ENCODE results near the gene SLC12A8. TPM values are rescaled to one million over a fixed set of nuclear protein-coding genes. Genes with fewer than 3 reads are reported as not detected.
A peak's percentile ranks its signal among the peaks of the same experiment; 100 is the strongest.

The SLC12A8 gene
- total and polyA plus RNA-seq, 4 experiments from 2014 or later, result not detected

- CTCF ChIA-PET (ENCODE audit: partially characterized antibody), result no interaction called here
Measured at GRCh38 chr3:125146626-125147490, 65.7 kb downstream of the SLC12A8 start.

GRCh38 chr3:125145751-125146475 is 66.6 kb downstream of the SLC12A8 start:
- Mint-ChIP-seq H3K27me3 (no peaks in the 10 kb centered on the region), H3K9me3 (no peaks in the 10 kb centered on the region), H3K4me3 (no peak overlapping the region), H3K4me1 (peaks cover 10 to 26% (median 17%) of the 10 kb centered on the region in 4 donors), H3K27ac (no peak overlapping the region), H3K36me3 (no peaks in the 10 kb centered on the region)
- no peaks in the 10 kb centered on the region for H3K27me3 ChIP-seq (ENCODE audit: insufficient read depth, low read length)
- no peaks in the 10 kb centered on the region for H3K9me3 ChIP-seq (ENCODE audit: control insufficient read depth in 1 of 2, low read length in 2 of 2)
- CTCF ChIA-PET (ENCODE audit: partially characterized antibody), result interaction anchor here (1.2 kb wide), 1 partner anchor 150 kb away, joined by 3 read pairs; no protein-coding TSS in a partner anchor
- no peak for DNase-seq
- no peaks in the 10 kb centered on the region for H3K36me3 ChIP-seq (ENCODE audit: insufficient read depth, low read length)
- no peak overlapping the region for H3K4me3 ChIP-seq (ENCODE audit: low read length in 2 of 2)
- intact Hi-C loops (cut with micrococcal nuclease), result loop anchor here (10.0 kb wide), 2 partner anchors 229 to 381 kb away; partner anchors contain the start of gene ZNF148
- no peak overlapping the region for H3K27ac ChIP-seq (ENCODE audit: low read depth, low read length)
- peaks cover 15% of the 10 kb centered on the region for H3K4me1 ChIP-seq (ENCODE audit: insufficient read depth, low read length)
- POLR2A ChIA-PET (ENCODE audit: partially characterized antibody), result interaction anchor here (1.0 kb wide), 1 partner anchor 151 kb away, joined by 4 read pairs; no protein-coding TSS in a partner anchor

More at GRCh38 chr3:125146626-125147490, 65.7 kb downstream of the SLC12A8 start:
- H3K36me3 Mint-ChIP-seq, result no peaks in the 10 kb centered on the region
- H3K27ac ChIP-seq (ENCODE audit: low read depth, low read length), result no peak overlapping the region
- POLR2A ChIA-PET (ENCODE audit: partially characterized antibody), result no interaction called here
- H3K4me3 Mint-ChIP-seq, result no peak overlapping the region
- no peaks in the 10 kb centered on the region for H3K27me3 ChIP-seq (ENCODE audit: insufficient read depth, low read length)
- no peaks in the 10 kb centered on the region for H3K36me3 ChIP-seq (ENCODE audit: insufficient read depth, low read length)
- H3K4me3 ChIP-seq (ENCODE audit: low read length in 2 of 2), result no peak overlapping the region
- intact Hi-C loops (cut with micrococcal nuclease), result loop anchor here (10.0 kb wide), 2 partner anchors 228 to 382 kb away; partner anchors contain the start of gene ZNF148
- H3K4me1 Mint-ChIP-seq, result peaks cover 10 to 16% (median 12%) of the 10 kb centered on the region in 4 donors
- peaks cover 10% of the 10 kb centered on the region for H3K4me1 ChIP-seq (ENCODE audit: insufficient read depth, low read length)
- no peak for DNase-seq
- H3K9me3 Mint-ChIP-seq, result no peaks in the 10 kb centered on the region
- H3K9me3 ChIP-seq (ENCODE audit: control insufficient read depth in 1 of 2, low read length in 2 of 2), result no peaks in the 10 kb centered on the region
- H3K27me3 Mint-ChIP-seq, result no peaks in the 10 kb centered on the region
- peak overlapping the region in 1 of 7 donors; percentile 25 for H3K27ac Mint-ChIP-seq

GRCh38 chr3:125144653-125145314 is 67.8 kb downstream of the SLC12A8 start:
- Histone ChIP-seq H3K4me3 (ENCODE audit: low read length in 2 of 2) (no peak overlapping the region), H3K9me3 (ENCODE audit: control insufficient read depth in 1 of 2, low read length in 2 of 2) (no peaks in the 10 kb centered on the region), H3K4me1 (ENCODE audit: insufficient read depth, low read length) (peaks cover 18% of the 10 kb centered on the region), H3K27me3 (ENCODE audit: insufficient read depth, low read length) (no peaks in the 10 kb centered on the region), H3K36me3 (ENCODE audit: insufficient read depth, low read length) (no peaks in the 10 kb centered on the region), H3K27ac (ENCODE audit: low read depth, low read length) (no peak overlapping the region)
- DNase-seq, result no peak
- POLR2A ChIA-PET (ENCODE audit: partially characterized antibody), result interaction anchor here (1.0 kb wide), 2 partner anchors 150 to 229 kb away, joined by 3 to 4 read pairs; no protein-coding TSS in a partner anchor
- Mint-ChIP-seq H3K36me3 (no peaks in the 10 kb centered on the region), H3K27me3 (no peaks in the 10 kb centered on the region), H3K9me3 (peaks cover 0 to 1% (median 0%) of the 10 kb centered on the region in 8 donors), H3K4me1 (peaks cover 9 to 33% (median 22%) of the 10 kb centered on the region in 4 donors), H3K27ac (no peak overlapping the region), H3K4me3 (no peak overlapping the region)
- CTCF ChIA-PET (ENCODE audit: partially characterized antibody), result interaction anchor here (1.2 kb wide), 1 partner anchor 149 kb away, joined by 3 read pairs; no protein-coding TSS in a partner anchor
- intact Hi-C loops (cut with micrococcal nuclease), result loop anchor here (10.0 kb wide), 2 partner anchors 230 to 380 kb away; partner anchors contain the start of gene ZNF148

- POLR2A ChIA-PET (ENCODE audit: partially characterized antibody), result interaction anchor here (1.0 to 1.4 kb wide), 2 partner anchors 93 to 230 kb away, joined by 3 read pairs; no protein-coding TSS in a partner anchor
- H3K9me3 Mint-ChIP-seq, result peaks cover 0 to 1% (median 0%) of the 10 kb centered on the region in 8 donors
- no peak overlapping the region for H3K27ac ChIP-seq (ENCODE audit: low read depth, low read length)
Measured at GRCh38 chr3:125143982-125144652, 68.4 kb downstream of the SLC12A8 start.

GRCh38 chr3:125143538-125143937 is 69.0 kb downstream of the SLC12A8 start:
- H3K4me1 Mint-ChIP-seq, result peaks cover 11 to 33% (median 22%) of the 10 kb centered on the region in 4 donors
- H3K27me3 Mint-ChIP-seq, result no peaks in the 10 kb centered on the region
- Histone ChIP-seq H3K27ac (ENCODE audit: low read depth, low read length) (no peak overlapping the region), H3K27me3 (ENCODE audit: insufficient read depth, low read length) (no peaks in the 10 kb centered on the region), H3K4me3 (ENCODE audit: low read length in 2 of 2) (no peak overlapping the region), H3K4me1 (ENCODE audit: insufficient read depth, low read length) (peaks cover 21% of the 10 kb centered on the region), H3K9me3 (ENCODE audit: control insufficient read depth in 1 of 2, low read length in 2 of 2) (no peaks in the 10 kb centered on the region), H3K36me3 (ENCODE audit: insufficient read depth, low read length) (no peaks in the 10 kb centered on the region)
- no peak overlapping the region for H3K4me3 Mint-ChIP-seq
- no peak for DNase-seq
- ChIA-PET POLR2A (ENCODE audit: partially characterized antibody) (interaction anchor here (1.4 kb wide), 1 partner anchor 92 kb away, joined by 3 read pairs; no protein-coding TSS in a partner anchor), CTCF (ENCODE audit: partially characterized antibody) (interaction anchor here (1.8 to 1.9 kb wide), 2 partner anchors 91 to 148 kb away, joined by 4 to 5 read pairs; no protein-coding TSS in a partner anchor)
- no peaks in the 10 kb centered on the region for H3K36me3 Mint-ChIP-seq
- H3K27ac Mint-ChIP-seq, result peak overlapping the region in 1 of 7 donors; percentile 4
- intact Hi-C loops (cut with micrococcal nuclease), result loop anchor here (2.0 to 10.0 kb wide), 3 partner anchors 155 to 379 kb away; partner anchors contain the start of gene ZNF148
- peaks cover 0 to 1% (median 0%) of the 10 kb centered on the region in 8 donors for H3K9me3 Mint-ChIP-seq

More at GRCh38 chr3:125143982-125144652, 68.4 kb downstream of the SLC12A8 start:
- Histone ChIP-seq H3K36me3 (ENCODE audit: insufficient read depth, low read length) (no peaks in the 10 kb centered on the region), H3K9me3 (ENCODE audit: control insufficient read depth in 1 of 2, low read length in 2 of 2) (no peaks in the 10 kb centered on the region), H3K4me3 (ENCODE audit: low read length in 2 of 2) (no peak overlapping the region), H3K4me1 (ENCODE audit: insufficient read depth, low read length) (peaks cover 18% of the 10 kb centered on the region), H3K27me3 (ENCODE audit: insufficient read depth, low read length) (no peaks in the 10 kb centered on the region)
- CTCF ChIA-PET (ENCODE audit: partially characterized antibody), result interaction anchor here (1.2 to 1.8 kb wide), 2 partner anchors 149 kb away, joined by 3 to 5 read pairs; no protein-coding TSS in a partner anchor
- no peak overlapping the region for H3K27ac Mint-ChIP-seq
- DNase-seq, result no peak
- intact Hi-C loops (cut with micrococcal nuclease), result loop anchor here (2.0 to 10.0 kb wide), 3 partner anchors 155 to 379 kb away; partner anchors contain the start of gene ZNF148
- H3K4me3 Mint-ChIP-seq, result peak overlapping the region in 1 of 8 donors; percentile 9
- no peaks in the 10 kb centered on the region for H3K27me3 Mint-ChIP-seq
- peaks cover 11 to 33% (median 22%) of the 10 kb centered on the region in 4 donors for H3K4me1 Mint-ChIP-seq
- H3K36me3 Mint-ChIP-seq, result no peaks in the 10 kb centered on the region

- DNase-seq, result no peak
- Histone ChIP-seq H3K27ac (ENCODE audit: low read depth, low read length) (no peak overlapping the region), H3K4me1 (ENCODE audit: insufficient read depth, low read length) (peaks cover 21% of the 10 kb centered on the region), H3K36me3 (ENCODE audit: insufficient read depth, low read length) (no peaks in the 10 kb centered on the region), H3K4me3 (ENCODE audit: low read length in 2 of 2) (no peak overlapping the region), H3K9me3 (ENCODE audit: control insufficient read depth in 1 of 2, low read length in 2 of 2) (no peaks in the 10 kb centered on the region), H3K27me3 (ENCODE audit: insufficient read depth, low read length) (no peaks in the 10 kb centered on the region)
- Mint-ChIP-seq H3K27ac (peak overlapping the region in 4 of 7 donors; percentile 5 to 83 (median 70)), H3K4me3 (peak overlapping the region in 6 of 8 donors; percentile 26 to 84 (median 68)), H3K36me3 (no peaks in the 10 kb centered on the region), H3K27me3 (no peaks in the 10 kb centered on the region), H3K9me3 (peaks cover 0 to 1% (median 0%) of the 10 kb centered on the region in 8 donors), H3K4me1 (peaks cover 11 to 33% (median 23%) of the 10 kb centered on the region in 4 donors)
- ChIA-PET CTCF (ENCODE audit: partially characterized antibody) (interaction anchor here (1.0 to 1.9 kb wide), 6 partner anchors 7 to 148 kb away, joined by 3 to 7 read pairs (median 4); no protein-coding TSS in a partner anchor), POLR2A (ENCODE audit: partially characterized antibody) (interaction anchor here (1.4 kb wide), 1 partner anchor 91 kb away, joined by 3 read pairs; no protein-coding TSS in a partner anchor)
- intact Hi-C loops (cut with micrococcal nuclease), result loop anchor here (1.0 to 10.0 kb wide), 5 partner anchors 27 to 378 kb away; partner anchors contain the start of gene ZNF148
Measured at GRCh38 chr3:125142940-125143339, 69.6 kb downstream of the SLC12A8 start.
